ENCODE measurements around the gene UGCG. TPM values are rescaled to one million over a fixed set of nuclear protein-coding genes. Genes with fewer than 3 reads are reported as not detected.

Gene UGCG
- total and polyA plus RNA-seq, 2 donors (not counting 1 experiment from before 2014, with no cell fraction given), result 143 to 260 TPM

GRCh38 chr9:111939322-111939721 lies 42.7 kb downstream of the UGCG start:
- Histone ChIP-seq H3K4me3 (replicated peaks in 1 of 4; ENCODE audit: control extremely low read depth in 1 of 4, insufficient read depth in 1 of 4, low read depth in 3 of 4, low read length in 4 of 4) (no peak overlapping the region), H3K9me3 (ENCODE audit: control insufficient read depth, insufficient read depth, low read depth, low read length) (no peaks in the 10 kb centered on the region), H2AFZ (ENCODE audit: low read length) (no peak overlapping the region), H4K20me1 (ENCODE audit: control insufficient read depth, extremely low read depth, insufficient read depth, low read length) (no peaks in the 10 kb centered on the region), H3K9ac (ENCODE audit: insufficient read depth, low read length) (no peak overlapping the region), H3K4me1 (ENCODE audit: control insufficient read depth, extremely low read depth, insufficient read depth, low read length) (peaks cover 27% of the 10 kb centered on the region), H3K79me2 (ENCODE audit: control insufficient read depth, insufficient read depth, low read length) (peaks cover 5% of the 10 kb centered on the region), H3K27ac (ENCODE audit: insufficient read depth, low read length) (no peak overlapping the region), H3K27me3 (ENCODE audit: control insufficient read depth, insufficient read depth, low read length) (no peaks in the 10 kb centered on the region), H3K36me3 (ENCODE audit: control insufficient read depth, insufficient read depth, low read length) (peaks cover 3% of the 10 kb centered on the region), H3K4me2 (ENCODE audit: extremely low read depth, insufficient read depth, low read length) (no peak overlapping the region)
- TF ChIP-seq, protein P1, sequence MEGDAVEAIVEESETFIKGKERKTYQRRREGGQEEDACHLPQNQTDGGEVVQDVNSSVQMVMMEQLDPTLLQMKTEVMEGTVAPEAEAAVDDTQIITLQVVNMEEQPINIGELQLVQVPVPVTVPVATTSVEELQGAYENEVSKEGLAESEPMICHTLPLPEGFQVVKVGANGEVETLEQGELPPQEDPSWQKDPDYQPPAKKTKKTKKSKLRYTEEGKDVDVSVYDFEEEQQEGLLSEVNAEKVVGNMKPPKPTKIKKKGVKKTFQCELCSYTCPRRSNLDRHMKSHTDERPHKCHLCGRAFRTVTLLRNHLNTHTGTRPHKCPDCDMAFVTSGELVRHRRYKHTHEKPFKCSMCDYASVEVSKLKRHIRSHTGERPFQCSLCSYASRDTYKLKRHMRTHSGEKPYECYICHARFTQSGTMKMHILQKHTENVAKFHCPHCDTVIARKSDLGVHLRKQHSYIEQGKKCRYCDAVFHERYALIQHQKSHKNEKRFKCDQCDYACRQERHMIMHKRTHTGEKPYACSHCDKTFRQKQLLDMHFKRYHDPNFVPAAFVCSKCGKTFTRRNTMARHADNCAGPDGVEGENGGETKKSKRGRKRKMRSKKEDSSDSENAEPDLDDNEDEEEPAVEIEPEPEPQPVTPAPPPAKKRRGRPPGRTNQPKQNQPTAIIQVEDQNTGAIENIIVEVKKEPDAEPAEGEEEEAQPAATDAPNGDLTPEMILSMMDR (conservative IDR thresholded peaks at IDR 0.05 in 1 of 2, IDR thresholded peaks at IDR 0.05 in 1 of 2; ENCODE audit: low read depth in 1 of 2, low read length in 2 of 2), result no peak
- TF ChIP-seq EZH2 (IDR thresholded peaks at IDR 0.05; ENCODE audit: low read length, missing control alignments), result no peak
- peak in 1 of 2 donors; percentile 29 for DNase-seq (ENCODE audit: low read depth in 2 of 2)

- no peak overlapping the region for H2AFZ ChIP-seq (ENCODE audit: low read length)
- no peak overlapping the region for H3K27ac ChIP-seq (ENCODE audit: insufficient read depth, low read length)
- no peaks in the 10 kb centered on the region for H4K20me1 ChIP-seq (ENCODE audit: control insufficient read depth, extremely low read depth, insufficient read depth, low read length)
Observed at GRCh38 chr9:111940697-111941096, 44.1 kb downstream of the UGCG start.

GRCh38 chr9:111943200-111943599 lies 46.6 kb downstream of the UGCG start:
- Histone ChIP-seq H3K9ac (ENCODE audit: insufficient read depth, low read length) (no peak overlapping the region), H3K27ac (ENCODE audit: insufficient read depth, low read length) (no peak overlapping the region), H3K4me3 (replicated peaks in 1 of 4; ENCODE audit: control extremely low read depth in 1 of 4, insufficient read depth in 1 of 4, low read depth in 3 of 4, low read length in 4 of 4) (no peak overlapping the region), H3K4me2 (ENCODE audit: extremely low read depth, insufficient read depth, low read length) (no peak overlapping the region), H3K36me3 (ENCODE audit: control insufficient read depth, insufficient read depth, low read length) (peaks cover 2% of the 10 kb centered on the region), H3K27me3 (ENCODE audit: control insufficient read depth, insufficient read depth, low read length) (no peaks in the 10 kb centered on the region), H3K9me3 (ENCODE audit: control insufficient read depth, insufficient read depth, low read depth, low read length) (no peaks in the 10 kb centered on the region), H4K20me1 (ENCODE audit: control insufficient read depth, extremely low read depth, insufficient read depth, low read length) (no peaks in the 10 kb centered on the region), H3K4me1 (ENCODE audit: control insufficient read depth, extremely low read depth, insufficient read depth, low read length) (peaks cover 12% of the 10 kb centered on the region), H2AFZ (ENCODE audit: low read length) (no peak overlapping the region), H3K79me2 (ENCODE audit: control insufficient read depth, insufficient read depth, low read length) (no peaks in the 10 kb centered on the region)
- no peak for DNase-seq (ENCODE audit: low read depth in 2 of 2)
- TF ChIP-seq, protein P1 (conservative IDR thresholded peaks at IDR 0.05 in 1 of 2, IDR thresholded peaks at IDR 0.05 in 1 of 2; ENCODE audit: low read depth in 1 of 2, low read length in 2 of 2), result no peak
- TF ChIP-seq EZH2 (IDR thresholded peaks at IDR 0.05; ENCODE audit: low read length, missing control alignments), result no peak

More at GRCh38 chr9:111940697-111941096, 44.1 kb downstream of the UGCG start:
- no peaks in the 10 kb centered on the region for H3K27me3 ChIP-seq (ENCODE audit: control insufficient read depth, insufficient read depth, low read length)
- H3K9ac ChIP-seq (ENCODE audit: insufficient read depth, low read length), result no peak overlapping the region
- H3K9me3 ChIP-seq (ENCODE audit: control insufficient read depth, insufficient read depth, low read depth, low read length), result no peaks in the 10 kb centered on the region
- H3K79me2 ChIP-seq (ENCODE audit: control insufficient read depth, insufficient read depth, low read length), result no peaks in the 10 kb centered on the region
- TF ChIP-seq EZH2 (IDR thresholded peaks at IDR 0.05; ENCODE audit: low read length, missing control alignments), result no peak
- TF ChIP-seq, protein P1 (conservative IDR thresholded peaks at IDR 0.05 in 1 of 2, IDR thresholded peaks at IDR 0.05 in 1 of 2; ENCODE audit: low read depth in 1 of 2, low read length in 2 of 2), result no peak
- peaks cover 27% of the 10 kb centered on the region for H3K4me1 ChIP-seq (ENCODE audit: control insufficient read depth, extremely low read depth, insufficient read depth, low read length)
- peak in 1 of 2 donors; percentile 85 for DNase-seq (ENCODE audit: low read depth in 2 of 2)
- H3K4me3 ChIP-seq (replicated peaks in 1 of 4; ENCODE audit: control extremely low read depth in 1 of 4, insufficient read depth in 1 of 4, low read depth in 3 of 4, low read length in 4 of 4), result no peak overlapping the region
- no peak overlapping the region for H3K4me2 ChIP-seq (ENCODE audit: extremely low read depth, insufficient read depth, low read length)
- H3K36me3 ChIP-seq (ENCODE audit: control insufficient read depth, insufficient read depth, low read length), result peaks cover 2% of the 10 kb centered on the region

Data from fibroblast of lung (primary cell).